Type B pancreatic cell (in vitro differentiated cells): Measurements from ENCODE around the gene ATOX1. TPM values are rescaled to one million over a fixed set of nuclear protein-coding genes. Genes with fewer than 3 reads are reported as not detected.
"Not testable (repeated sequence)": the region's sequence is repeated elsewhere in the genome, so short reads cannot be mapped to it uniquely, and the experiment has no call there.

ENCODE experiments used
- DNase-seq: peaks from one replicate; pipeline ENCODE4 v3.0.0; 2021; ENCODE audit warnings: mixed read lengths; ENCODE audit not compliant: unreplicated experiment; ENCODE audit errors: extremely low spot score
- H3K27ac Mint-ChIP-seq: 2 replicates; pipeline ENCODE4 v1.8.0; 2021; ENCODE audit warnings: mild to moderate bottlenecking, mixed read lengths
- H3K27me3 Mint-ChIP-seq: 2 replicates; pipeline ENCODE4 v1.8.0; 2021; ENCODE audit warnings: mixed read lengths
- H3K36me3 Mint-ChIP-seq: 2 replicates; pipeline ENCODE4 v1.8.0; 2021; ENCODE audit warnings: mixed read lengths
- H3K4me1 Mint-ChIP-seq: one replicate; pipeline ENCODE4 v1.8.0; 2021; ENCODE audit warnings: mixed read lengths; ENCODE audit not compliant: unreplicated experiment
- H3K4me3 Mint-ChIP-seq: 2 replicates; pipeline ENCODE4 v1.8.0; 2021; ENCODE audit warnings: mild to moderate bottlenecking, mixed read lengths
- H3K9me3 Mint-ChIP-seq: 2 replicates; pipeline ENCODE4 v1.8.0; 2021; ENCODE audit warnings: mixed read lengths
- total RNA-seq: library from RNA; stranded (reverse); gene quantifications from 2 replicates; pipeline ENCODE4 v1.2.1, GENCODE V29; 2021; ENCODE audit warnings: low replicate concordance
- TF ChIP-seq, protein P1 (sequence below): fragments of 200-600 bp; sonication (generic); conservative IDR thresholded peaks from 2 replicates; pipeline ENCODE4 v1.5.0; 2021; ENCODE audit warnings: antibody characterized with exemption, mild to moderate bottlenecking

Gene ATOX1
- total RNA-seq, 1 donor from 2014 or later = 81.0 TPM

DNA sequence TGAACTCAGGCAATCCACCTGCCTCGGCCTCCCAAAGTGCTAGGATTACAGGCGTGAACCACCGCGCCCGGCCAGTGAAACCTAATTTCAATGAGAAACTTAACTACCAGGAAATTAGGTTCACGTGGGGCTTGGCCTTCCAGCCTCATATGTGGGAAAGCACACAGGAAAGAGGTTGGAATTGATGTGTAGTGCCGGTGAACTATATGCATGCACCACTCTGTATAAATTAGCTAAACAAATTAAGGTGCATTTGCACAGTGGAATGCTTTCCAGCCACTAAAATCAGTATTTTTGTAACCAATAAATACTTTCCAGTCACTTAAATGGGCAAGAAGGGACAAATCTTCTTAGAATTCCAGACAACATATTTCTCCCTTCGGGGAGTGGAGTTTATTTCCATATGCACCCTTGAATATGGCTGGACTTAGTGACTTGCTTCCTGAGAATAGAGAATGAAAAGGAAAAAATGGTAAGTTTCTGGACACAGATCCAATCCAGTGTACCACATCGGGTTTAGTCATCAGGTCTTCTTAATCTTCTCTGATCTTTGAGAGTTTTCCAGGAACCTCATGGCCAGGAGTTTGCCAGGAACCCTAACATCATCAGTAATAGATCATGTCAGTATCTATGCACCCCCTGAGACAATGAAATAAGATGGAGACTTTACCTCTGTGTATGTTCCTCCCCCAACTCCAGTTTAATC, 24.9 kb downstream of the ATOX1 start:
- no peaks in the 10 kb centered on the region for H3K27me3 Mint-ChIP-seq
- peaks cover 11% of the 10 kb centered on the region for H3K9me3 Mint-ChIP-seq
- no peak for DNase-seq
- no peak overlapping the region for H3K4me3 Mint-ChIP-seq
- TF ChIP-seq, protein P1, sequence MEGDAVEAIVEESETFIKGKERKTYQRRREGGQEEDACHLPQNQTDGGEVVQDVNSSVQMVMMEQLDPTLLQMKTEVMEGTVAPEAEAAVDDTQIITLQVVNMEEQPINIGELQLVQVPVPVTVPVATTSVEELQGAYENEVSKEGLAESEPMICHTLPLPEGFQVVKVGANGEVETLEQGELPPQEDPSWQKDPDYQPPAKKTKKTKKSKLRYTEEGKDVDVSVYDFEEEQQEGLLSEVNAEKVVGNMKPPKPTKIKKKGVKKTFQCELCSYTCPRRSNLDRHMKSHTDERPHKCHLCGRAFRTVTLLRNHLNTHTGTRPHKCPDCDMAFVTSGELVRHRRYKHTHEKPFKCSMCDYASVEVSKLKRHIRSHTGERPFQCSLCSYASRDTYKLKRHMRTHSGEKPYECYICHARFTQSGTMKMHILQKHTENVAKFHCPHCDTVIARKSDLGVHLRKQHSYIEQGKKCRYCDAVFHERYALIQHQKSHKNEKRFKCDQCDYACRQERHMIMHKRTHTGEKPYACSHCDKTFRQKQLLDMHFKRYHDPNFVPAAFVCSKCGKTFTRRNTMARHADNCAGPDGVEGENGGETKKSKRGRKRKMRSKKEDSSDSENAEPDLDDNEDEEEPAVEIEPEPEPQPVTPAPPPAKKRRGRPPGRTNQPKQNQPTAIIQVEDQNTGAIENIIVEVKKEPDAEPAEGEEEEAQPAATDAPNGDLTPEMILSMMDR = no peak
- H3K27ac Mint-ChIP-seq = no peak overlapping the region
- H3K4me1 Mint-ChIP-seq = no peaks in the 10 kb centered on the region
- H3K36me3 Mint-ChIP-seq = peaks cover 9% of the 10 kb centered on the region

DNA sequence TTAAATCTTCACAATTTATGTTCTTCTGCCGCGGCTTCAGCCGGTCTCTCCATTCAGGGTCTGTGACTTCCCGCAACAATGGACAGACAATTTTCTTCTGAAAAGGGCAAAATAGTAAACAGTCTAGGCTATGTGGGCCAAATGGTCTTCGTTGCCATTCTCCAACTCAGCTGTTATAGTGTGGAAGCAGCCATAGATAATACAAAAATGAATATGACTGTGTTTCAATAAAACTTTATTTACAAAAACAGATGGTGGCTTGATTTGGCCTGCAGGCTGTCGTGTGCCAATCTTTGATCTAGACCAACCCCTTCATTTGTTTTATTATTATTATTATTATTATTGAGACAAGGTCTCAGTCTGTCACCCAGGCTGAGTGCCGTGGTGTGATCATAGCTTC, 28.1 kb downstream of the ATOX1 start:
- Mint-ChIP-seq H3K27me3 (no peaks in the 10 kb centered on the region), H3K36me3 (peaks cover 9% of the 10 kb centered on the region), H3K9me3 (peaks cover 11% of the 10 kb centered on the region), H3K4me1 (no peaks in the 10 kb centered on the region), H3K27ac (no peak overlapping the region), H3K4me3 (no peak overlapping the region)
- no peak for DNase-seq
- TF ChIP-seq, protein P1 = no peak

DNA sequence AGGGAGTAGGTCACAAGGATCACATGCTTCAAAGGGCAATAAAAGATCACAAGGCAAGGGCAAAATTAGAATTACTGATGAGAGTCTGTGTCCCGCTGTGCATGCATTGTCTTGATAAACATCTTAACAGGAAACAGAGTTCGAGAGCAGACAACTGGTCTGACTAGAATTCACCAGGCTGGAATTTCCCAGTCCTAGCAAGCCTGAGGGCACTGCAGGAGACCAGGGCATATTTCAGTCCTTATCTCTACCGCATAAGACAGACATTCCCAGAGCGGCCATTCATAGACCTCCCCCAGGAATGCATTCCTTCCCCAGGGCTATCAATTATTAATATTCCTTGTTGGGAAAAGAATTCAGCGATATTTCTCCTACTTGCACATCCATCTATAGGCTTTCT, 28.8 kb downstream of the ATOX1 start:
- not testable (repeated sequence) for DNase-seq, H3K36me3 Mint-ChIP-seq, H3K4me3 Mint-ChIP-seq, H3K27me3 Mint-ChIP-seq, H3K4me1 Mint-ChIP-seq
- Mint-ChIP-seq H3K27ac (peak overlapping the region; percentile 29), H3K9me3 (peaks cover 11% of the 10 kb centered on the region)

DNA sequence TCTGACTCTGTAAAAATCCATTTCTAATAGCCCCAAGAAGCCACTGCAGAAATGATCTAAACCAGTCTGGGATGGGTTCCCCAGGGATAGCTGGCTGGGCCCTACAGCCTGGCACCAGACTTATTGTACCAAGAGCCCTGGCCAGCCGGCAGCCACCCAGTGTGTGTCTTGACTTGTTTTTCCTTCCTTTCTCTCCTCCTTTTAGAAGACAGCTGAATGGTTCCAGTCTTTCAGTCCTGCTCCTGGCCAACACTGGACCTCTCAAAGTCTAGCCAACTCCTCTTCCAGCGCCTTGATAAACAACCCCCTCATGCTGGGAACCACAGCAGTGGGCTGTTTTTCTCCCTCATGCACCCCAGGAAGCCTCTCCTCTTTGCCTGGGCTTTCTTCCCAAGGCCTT, 34.1 kb downstream of the ATOX1 start:
- H3K27me3 Mint-ChIP-seq = no peaks in the 10 kb centered on the region
- H3K27ac Mint-ChIP-seq = no peak overlapping the region
- no peak overlapping the region for H3K4me3 Mint-ChIP-seq
- H3K4me1 Mint-ChIP-seq = peaks cover 4% of the 10 kb centered on the region
- DNase-seq = no peak
- TF ChIP-seq, protein P1 = no peak
- H3K36me3 Mint-ChIP-seq = peaks cover 1% of the 10 kb centered on the region
- H3K9me3 Mint-ChIP-seq = peaks cover 1% of the 10 kb centered on the region

DNA sequence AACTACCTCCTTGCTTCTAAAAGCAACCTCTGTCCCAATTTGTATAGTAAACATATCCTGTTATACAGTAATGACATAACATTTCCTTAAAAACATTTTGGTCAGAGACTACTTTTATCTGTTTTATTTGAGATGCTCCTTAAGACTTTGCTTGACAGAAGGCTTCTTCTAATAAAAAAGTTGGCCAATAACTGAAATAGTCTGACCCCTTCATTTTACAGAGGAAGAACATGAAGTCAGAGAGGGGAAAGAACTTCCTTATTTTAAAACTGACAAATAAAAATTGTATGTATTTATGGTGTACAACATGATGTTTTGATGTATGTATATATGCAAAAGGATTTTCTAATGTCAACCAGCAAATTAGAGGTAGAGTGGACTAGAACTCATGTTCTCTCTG, 35.9 kb downstream of the ATOX1 start:
- Mint-ChIP-seq H3K4me1 (peaks cover 4% of the 10 kb centered on the region), H3K4me3 (no peak overlapping the region), H3K36me3 (no peaks in the 10 kb centered on the region), H3K27me3 (no peaks in the 10 kb centered on the region), H3K27ac (no peak overlapping the region), H3K9me3 (no peaks in the 10 kb centered on the region)
- TF ChIP-seq, protein P1 = no peak
- DNase-seq = no peak

DNA sequence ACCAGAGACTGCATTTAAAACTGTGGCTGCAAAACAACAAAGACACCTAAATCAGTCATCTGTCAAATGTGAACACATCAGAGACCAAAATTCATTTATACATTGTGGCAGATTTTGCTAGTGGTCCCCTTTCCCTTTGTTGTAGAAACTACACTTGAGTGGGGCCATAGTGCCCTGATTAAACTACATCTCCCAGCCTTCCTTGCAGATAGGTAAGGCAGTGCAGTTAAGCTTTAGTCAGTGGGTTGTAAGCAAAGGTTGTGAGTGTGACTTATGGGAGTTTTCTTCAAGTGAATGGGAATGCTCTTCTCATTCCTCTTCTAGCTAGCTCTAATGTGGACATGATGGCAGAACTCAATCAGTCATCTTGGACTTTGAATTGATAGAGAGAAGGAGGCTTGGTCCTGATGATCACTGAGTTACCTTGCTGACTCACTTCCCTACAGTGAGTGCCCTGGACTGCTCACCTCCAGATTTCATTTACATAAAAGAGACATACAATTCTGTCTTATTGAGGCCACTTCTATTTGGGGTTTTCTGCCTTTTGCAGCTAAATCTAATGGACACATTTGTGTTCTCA, 36.5 kb downstream of the ATOX1 start:
- Mint-ChIP-seq H3K4me3 (no peak overlapping the region), H3K27me3 (no peaks in the 10 kb centered on the region), H3K36me3 (no peaks in the 10 kb centered on the region), H3K27ac (no peak overlapping the region), H3K9me3 (no peaks in the 10 kb centered on the region), H3K4me1 (peaks cover 4% of the 10 kb centered on the region)
- DNase-seq = no peak
- TF ChIP-seq, protein P1 = no peak
